GM21526 (cell line): ENCODE measurements around the gene DNLZ.

Experiments used
- ATAC-seq: cut with Tn5 transposase; IDR thresholded peaks from one replicate; pipeline ENCODE4 v1.9.1; 2021; ENCODE audit warnings: moderate library complexity; ENCODE audit not compliant: unreplicated experiment, low FRiP score

The DNLZ gene

DNA sequence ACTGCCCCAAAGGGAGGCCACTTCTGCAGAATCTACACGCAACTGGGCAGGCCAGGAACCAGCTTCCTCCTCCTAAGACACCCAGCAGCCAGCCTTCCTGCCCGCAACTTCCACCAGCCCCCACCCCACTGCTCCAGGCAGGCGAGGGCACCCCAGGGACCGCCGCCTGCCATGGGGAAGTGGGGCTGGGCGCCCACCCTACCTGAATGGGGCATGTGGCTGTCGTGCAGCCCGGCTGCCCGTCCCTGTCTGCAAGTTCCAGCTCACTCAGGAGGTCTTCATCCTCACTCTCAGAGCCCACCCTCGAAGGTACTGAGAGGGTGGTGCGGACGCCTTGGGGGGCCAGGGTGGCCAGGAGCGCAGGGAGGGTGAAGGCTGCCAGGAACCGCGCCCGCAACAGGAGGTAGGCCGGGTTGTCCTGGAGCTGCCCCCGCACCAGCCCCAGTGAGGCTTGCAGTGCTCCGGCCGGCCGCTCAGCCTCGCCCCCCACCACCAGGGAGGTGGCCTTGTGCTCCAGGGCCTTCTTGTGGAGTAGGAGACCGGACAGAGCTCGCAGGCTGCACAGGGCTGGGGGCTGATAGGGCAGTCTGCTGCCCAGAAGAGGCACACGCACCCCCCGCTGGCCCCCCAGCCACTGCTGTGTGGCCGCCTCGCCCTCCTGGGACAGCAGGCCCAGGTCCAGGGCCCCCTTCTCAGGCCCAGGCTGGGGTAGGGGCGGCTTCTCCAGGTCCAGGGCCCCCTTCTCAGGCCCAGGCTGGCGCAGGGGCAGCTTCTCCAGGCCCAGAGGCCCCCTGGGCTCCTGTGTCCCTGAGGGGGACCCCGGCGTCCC, 14.0 kb upstream of the DNLZ start:
- ATAC-seq, result no peak

DNA sequence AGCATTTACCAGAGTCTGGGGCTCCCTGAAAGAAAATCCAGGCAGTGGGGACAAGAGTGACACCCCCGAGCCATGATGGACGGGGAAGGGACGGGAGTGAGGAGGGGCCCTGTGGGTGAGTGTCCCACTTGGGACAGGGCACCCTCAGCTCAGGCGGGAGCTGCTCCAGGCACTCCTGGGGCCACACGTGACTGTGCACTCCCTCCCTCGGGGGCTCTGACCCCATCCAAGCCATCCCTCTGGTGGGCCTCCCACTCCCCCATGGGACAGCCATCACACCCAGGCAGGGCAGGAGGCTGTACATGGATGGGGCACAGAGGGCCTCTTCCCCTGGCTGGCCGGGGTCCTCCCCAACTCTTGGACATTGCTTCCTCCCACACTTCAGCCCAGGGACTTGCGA, 12.9 kb upstream of the DNLZ start:
- ATAC-seq, result no peak

DNA sequence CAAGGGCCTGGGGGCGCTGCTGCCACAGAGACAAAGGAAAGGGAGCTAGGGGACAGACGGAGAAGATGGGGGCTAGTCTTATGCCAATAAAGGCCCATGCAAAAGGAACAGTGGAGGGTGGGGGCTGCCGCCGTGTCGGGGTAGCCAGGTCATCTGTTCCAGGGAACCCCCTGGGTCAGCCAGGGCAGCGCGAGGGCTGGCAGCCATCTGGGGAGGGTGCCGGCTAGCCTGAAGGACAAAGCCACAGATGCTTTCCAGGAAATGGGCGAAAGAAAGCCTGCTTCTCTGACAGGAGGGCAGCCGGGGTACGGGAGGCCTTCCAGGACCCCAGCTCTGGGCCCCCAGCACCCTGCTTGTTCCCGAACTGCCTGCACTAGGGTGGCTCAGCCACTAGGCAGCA, 11.6 kb upstream of the DNLZ start:
- no peak for ATAC-seq

DNA sequence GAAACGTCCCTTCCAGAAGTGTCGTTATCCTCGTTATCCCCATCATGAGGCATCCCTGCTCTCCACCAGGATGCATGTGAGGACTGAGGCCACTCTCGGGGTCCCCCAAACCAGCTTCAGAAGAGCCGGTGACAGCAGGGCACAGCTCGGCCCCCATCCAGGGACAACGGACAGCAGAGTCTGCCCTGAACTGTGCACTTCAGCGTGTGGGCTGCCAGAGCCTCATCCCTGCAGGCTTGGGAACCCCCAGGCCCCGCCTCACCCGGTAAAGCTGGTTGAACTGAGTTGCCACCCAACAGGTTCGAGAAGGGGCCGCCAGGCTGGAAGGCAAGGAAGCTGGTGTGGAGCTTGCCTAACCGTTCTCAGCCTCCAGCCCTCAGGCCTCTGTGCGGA, 10.6 kb upstream of the DNLZ start:
- no peak for ATAC-seq

DNA sequence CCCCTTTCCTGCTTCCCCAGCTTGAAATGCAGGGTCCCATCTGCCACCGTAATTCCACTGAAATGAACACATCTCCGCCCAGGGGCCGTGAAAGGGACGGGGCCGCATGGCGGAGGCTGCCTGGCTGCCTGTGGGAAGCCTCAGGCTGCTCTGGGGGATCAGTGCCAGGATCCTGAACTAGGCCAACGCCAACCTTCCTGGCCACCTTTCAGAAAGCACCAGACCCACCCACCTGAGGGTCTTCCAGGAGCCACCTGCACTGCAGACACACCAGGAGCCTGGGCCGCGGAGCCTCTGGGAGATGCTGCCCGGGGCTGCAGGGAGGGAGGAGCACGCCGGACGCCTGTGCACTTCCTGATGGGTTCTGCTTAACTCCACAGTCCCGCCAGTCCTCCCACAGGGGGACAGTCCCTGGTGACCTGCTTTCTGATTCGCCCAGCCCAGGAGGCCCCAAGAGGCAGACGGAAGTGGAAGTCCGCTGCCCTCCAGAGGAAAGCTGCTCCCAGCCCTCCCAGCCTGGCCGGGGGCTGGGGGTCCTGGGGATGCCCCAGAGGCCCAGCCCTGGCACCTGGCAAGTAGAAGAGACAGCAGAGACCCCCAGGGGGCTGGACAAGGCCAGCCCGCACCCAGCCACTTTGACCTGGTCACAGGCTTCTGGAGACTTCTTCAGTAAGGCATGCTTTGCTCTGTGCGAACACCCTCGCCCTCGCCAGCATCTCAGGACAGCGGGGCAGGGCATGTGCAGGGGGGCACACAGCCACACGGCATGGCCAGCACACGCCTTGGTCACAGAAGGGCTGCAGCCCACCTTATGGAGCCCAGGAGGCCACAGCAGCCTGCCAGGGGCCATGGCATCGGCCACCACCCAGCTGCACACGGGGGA, 10.0 kb upstream of the DNLZ start, which contains the start of gene CARD9:
TSS of gene CARD9 (minus strand) at position 370 of the 883 bp plus-strand sequence. CDS start 1,591 bp downstream, outside the sequence.
- no peak for ATAC-seq

DNA sequence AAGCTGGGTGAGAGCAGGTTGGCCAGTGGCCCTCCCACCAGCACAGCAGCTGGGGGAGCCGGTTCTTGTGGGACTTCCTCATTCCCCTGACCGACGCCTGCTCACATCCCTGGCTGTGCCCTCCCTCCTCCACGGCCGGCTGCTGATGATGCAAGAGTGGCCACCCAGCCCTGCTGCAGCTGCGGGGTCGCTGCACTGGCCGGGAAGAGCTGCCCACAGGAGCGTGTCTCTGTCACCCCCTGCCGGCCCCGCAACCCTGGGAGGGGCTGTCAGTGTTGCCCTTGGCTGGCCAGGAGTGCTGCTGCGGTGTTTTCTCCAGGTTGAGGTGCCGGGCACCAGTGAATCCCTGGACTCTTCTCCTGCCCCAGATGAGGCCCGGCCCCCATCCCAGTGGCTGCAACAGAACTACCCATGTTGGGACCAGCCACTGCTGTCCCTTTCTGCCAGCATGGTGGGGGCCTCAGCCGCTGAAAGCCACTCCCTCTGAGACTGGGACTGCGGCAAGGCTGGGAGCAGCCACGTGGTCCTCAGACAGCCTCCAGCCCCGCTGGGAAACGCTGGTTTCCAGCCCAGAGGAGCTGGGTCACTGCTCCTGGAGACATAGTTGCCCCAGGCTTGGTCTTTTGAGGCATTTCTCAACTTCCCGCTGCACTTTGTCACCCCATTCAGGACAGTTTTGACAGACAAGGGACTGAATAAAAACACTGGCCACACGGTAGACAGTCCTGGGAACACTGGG, 9.2 kb upstream of the DNLZ start:
- ATAC-seq, result no peak

GRCh38 chr9:136372006-136372405, 8.5 kb upstream of the DNLZ start:
- ATAC-seq, result no peak

GRCh38 chr9:136371533-136371880, 8.0 kb upstream of the DNLZ start:
- no peak for ATAC-seq

GRCh38 chr9:136370687-136371532, 7.4 kb upstream of the DNLZ start:
- no peak for ATAC-seq

GRCh38 chr9:136370037-136370436, 6.5 kb upstream of the DNLZ start:
- no peak for ATAC-seq

- ATAC-seq, result no peak
Observed at GRCh38 chr9:136368190-136368589, 4.6 kb upstream of the DNLZ start.

DNA sequence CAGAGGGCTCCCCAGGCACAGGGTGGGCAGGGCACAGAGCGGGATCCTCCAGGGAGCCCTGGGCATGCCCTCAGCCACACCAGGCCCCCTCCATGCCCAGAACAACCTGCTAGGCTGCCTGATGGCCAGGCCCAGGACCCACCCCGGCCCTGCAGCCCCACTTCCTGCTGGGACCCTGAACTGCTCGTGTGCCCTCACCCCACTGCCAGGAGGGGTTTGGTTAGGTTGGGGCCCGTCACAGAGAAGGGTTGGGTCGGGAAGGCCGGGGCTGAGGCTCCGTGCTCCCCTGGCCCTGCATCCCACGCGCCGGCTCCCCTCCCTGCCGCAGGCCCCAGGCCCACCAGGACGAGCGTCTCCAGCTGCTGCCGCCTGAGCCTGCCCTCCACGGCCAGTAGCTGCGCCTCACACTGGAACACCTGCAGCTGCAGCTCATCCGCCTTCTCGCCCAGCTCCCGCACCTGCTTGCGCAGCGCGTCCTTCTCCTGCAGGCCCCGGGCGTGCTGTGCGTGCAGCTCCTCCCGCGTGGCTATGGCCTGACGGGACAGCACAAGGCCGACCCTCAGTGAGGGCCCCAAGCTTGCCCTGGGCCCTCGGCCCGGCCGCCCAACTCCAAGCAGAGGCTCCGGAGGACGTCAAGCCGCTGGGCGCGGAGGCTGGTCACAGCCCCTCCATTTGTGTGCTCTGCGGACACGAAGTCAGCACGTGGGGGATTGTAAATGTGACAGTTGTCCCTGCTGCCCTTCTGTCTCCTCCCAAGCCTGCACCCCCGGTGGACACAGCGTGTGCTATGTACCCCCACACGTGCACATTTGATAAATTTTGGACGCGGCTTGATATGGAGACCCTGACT, 4.0 kb upstream of the DNLZ start:
- ATAC-seq, result no peak

- ATAC-seq, result no peak
Observed at GRCh38 chr9:136366826-136367225, 3.3 kb upstream of the DNLZ start.

- ATAC-seq, result no peak
Observed at GRCh38 chr9:136365775-136366222, 2.3 kb upstream of the DNLZ start.

DNA sequence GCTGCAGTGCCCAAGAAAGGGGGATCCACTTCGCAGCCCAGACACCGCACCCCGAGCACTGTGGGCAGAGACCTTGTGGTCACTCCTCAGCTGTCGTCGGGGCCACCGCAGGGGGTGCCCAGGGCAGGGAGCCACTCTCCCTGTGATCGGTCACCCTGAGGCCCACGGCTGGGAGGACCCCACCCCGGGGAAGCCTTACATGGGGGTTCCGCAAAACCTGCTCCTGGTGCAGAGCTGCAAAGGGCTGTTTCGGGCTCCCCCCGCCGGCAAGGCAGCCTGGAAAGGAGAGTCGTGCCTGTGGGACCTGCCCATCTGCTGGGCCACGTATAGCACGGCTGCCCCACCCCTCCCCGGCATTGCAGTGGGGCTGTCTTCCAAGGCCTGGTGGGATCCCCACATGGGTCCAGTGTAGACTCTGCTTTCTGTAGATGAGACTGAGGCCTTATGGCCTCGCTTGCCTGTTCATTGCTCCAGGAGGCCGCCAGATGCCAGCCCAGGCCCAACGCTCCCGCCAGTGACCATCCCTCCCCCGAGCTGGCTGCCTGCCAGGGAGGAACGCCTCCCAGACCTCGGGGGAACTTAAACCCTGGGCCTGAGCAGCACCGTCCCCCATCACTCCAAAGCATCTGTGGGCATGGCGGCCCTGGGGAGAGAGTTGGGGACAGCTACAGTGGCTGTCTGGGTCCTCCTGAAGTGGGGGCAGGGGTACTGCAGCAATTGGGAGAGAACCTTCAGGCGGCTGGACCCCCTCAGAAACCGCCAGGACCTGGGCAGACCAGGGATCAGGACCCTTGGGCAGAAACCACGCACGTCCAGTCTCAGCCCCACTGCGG, 1.6 kb upstream of the DNLZ start:
- no peak for ATAC-seq

DNA sequence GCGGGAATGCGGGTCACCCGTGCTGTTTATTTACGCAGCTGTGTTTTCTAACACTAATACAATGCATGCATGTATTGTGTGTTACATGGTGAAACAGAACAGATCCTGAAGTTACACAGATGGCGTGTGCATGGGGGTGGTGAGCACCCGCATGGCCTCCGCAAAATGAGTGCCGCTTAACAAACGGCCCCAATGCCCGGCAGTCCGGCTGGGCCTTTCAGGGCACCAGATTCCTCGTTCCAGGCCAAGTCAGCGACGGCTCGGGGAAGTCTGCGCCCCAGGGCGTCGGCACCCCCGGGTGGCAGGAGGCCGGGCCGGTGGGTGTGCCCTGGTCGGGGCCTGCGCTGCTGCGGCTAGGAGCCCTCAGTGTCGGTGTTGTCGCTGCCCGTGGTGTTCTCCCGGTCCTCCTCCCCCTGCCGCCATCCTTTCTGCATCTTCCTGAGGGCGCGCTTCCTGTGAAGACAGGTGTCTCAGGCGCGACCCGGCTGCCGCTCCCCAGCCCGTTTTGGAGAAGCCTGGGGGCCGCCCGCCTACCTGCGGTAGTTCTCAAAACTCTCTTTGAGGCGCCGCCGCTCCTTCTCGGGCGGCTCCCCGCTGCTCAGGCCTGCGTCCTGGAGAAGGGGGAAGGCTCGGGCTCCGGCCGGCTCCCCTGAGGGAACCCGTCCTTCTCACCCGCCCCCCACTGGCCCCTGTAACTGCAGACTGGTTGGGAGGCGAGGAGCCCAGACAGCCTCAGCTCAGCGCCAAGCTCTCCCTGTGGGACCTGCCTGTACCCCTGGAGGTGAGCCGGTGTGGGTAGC, 605 bp upstream of the DNLZ start:
- no peak for ATAC-seq

- ATAC-seq, result no peak
Observed at GRCh38 chr9:136362450-136362784, 1.1 kb downstream of the DNLZ start.
